Raji (cell line): Measurements from ENCODE around the gene DCLK2.

ENCODE experiments used
- POLR2A ChIP-seq: IDR thresholded peaks from 2 replicates; pipeline ENCODE4 v1.6.1; 2011; ENCODE audit warnings: low read depth, low read length, control low read depth; ENCODE audit not compliant: insufficient read depth

The DCLK2 gene

GRCh38 chr4:150082241-150082640 lies 4.0 kb downstream of the DCLK2 start:
- no peak for TF ChIP-seq POLR2A

GRCh38 chr4:150087006-150087405 lies 8.8 kb downstream of the DCLK2 start:
- TF ChIP-seq POLR2A: no peak

GRCh38 chr4:150089732-150090131 lies 11.5 kb downstream of the DCLK2 start:
- TF ChIP-seq POLR2A: no peak

GRCh38 chr4:150090836-150091235 lies 12.6 kb downstream of the DCLK2 start:
- TF ChIP-seq POLR2A: no peak

- TF ChIP-seq POLR2A: no peak
These were observed 16.4 kb downstream of the DCLK2 start for GRCh38 chr4:150094676-150095075.

- TF ChIP-seq POLR2A: no peak
These were observed 18.4 kb downstream of the DCLK2 start for GRCh38 chr4:150096625-150097024.

- no peak for TF ChIP-seq POLR2A
These were observed 20.0 kb downstream of the DCLK2 start for GRCh38 chr4:150098214-150098613.

GRCh38 chr4:150104404-150105027 lies 26.3 kb downstream of the DCLK2 start:
- TF ChIP-seq POLR2A: no peak

- no peak for TF ChIP-seq POLR2A
These were observed 28.6 kb downstream of the DCLK2 start for GRCh38 chr4:150106886-150107285.

GRCh38 chr4:150108691-150109090 lies 30.4 kb downstream of the DCLK2 start:
- no peak for TF ChIP-seq POLR2A

- no peak for TF ChIP-seq POLR2A
These were observed 36.4 kb downstream of the DCLK2 start for GRCh38 chr4:150114641-150115040.

- no peak for TF ChIP-seq POLR2A
These were observed 37.6 kb downstream of the DCLK2 start for GRCh38 chr4:150115851-150116250.

- TF ChIP-seq POLR2A: no peak
These were observed 38.3 kb downstream of the DCLK2 start for GRCh38 chr4:150116506-150116905.

GRCh38 chr4:150117094-150117493 lies 38.8 kb downstream of the DCLK2 start:
- no peak for TF ChIP-seq POLR2A

GRCh38 chr4:150117629-150118028 lies 39.4 kb downstream of the DCLK2 start:
- no peak for TF ChIP-seq POLR2A

- TF ChIP-seq POLR2A: no peak
These were observed 41.2 kb downstream of the DCLK2 start for GRCh38 chr4:150119492-150119891.

GRCh38 chr4:150123087-150123486 lies 44.8 kb downstream of the DCLK2 start:
- no peak for TF ChIP-seq POLR2A
